Measurements from ENCODE around the gene LAMB2. TPM values are rescaled to one million over a fixed set of nuclear protein-coding genes. Genes with fewer than 3 reads are reported as not detected.

Gene LAMB2
- total RNA-seq, 1 donor from 2014 or later: 753 TPM

DNA sequence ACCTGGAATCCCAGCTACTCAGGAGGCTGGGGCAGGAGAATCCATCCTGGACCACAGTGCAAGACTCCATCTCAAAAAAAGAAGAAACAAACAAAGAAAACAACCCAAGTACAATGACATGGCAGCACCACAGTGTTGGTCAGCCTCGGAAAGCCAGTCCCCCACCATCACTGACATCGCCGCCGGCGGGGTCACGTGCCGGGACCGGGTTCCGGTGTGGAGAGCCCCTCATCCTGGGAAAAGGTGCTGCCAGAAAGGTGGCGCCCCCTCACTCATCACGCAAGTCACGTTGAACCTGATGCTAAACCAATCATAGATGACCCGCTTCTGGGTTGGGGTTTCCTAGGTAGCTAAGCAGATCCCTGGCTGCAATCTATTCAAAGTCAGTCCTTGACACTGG is 56.7 kb downstream of the LAMB2 start:
- no peak for DNase-seq (ENCODE audit: low spot score)

Other genes with a start within 250 kb of the LAMB2 start
- gene SLC25A20, start 234.2 kb downstream of the LAMB2 start, total RNA-seq (ENCODE audit: insufficient read depth, low replicate concordance): 7.2 TPM
- 115 TPM for gene ARIH2, start 214.2 kb downstream of the LAMB2 start, total RNA-seq (ENCODE audit: insufficient read depth, low replicate concordance)
- gene P4HTM, start 142.8 kb downstream of the LAMB2 start, total RNA-seq (ENCODE audit: insufficient read depth, low replicate concordance): 53.0 TPM
- gene WDR6, start 125.7 kb downstream of the LAMB2 start, total RNA-seq (ENCODE audit: insufficient read depth, low replicate concordance): 31.3 TPM
- 15.2 TPM for gene DALRD3, start 114.5 kb downstream of the LAMB2 start, total RNA-seq (ENCODE audit: insufficient read depth, low replicate concordance)
- 28.2 TPM for gene NDUFAF3, start 110.9 kb downstream of the LAMB2 start, total RNA-seq (ENCODE audit: insufficient read depth, low replicate concordance)
- gene IMPDH2, start 103.7 kb downstream of the LAMB2 start, total RNA-seq (ENCODE audit: insufficient read depth, low replicate concordance): 181 TPM
- 49.4 TPM for gene QRICH1, start 39.0 kb downstream of the LAMB2 start, total RNA-seq (ENCODE audit: insufficient read depth, low replicate concordance)
- 283 TPM for gene QARS1, start 28.3 kb downstream of the LAMB2 start, total RNA-seq (ENCODE audit: insufficient read depth, low replicate concordance)
- 48.9 TPM for gene USP19, start 12.2 kb downstream of the LAMB2 start, total RNA-seq (ENCODE audit: insufficient read depth, low replicate concordance)
- gene CCDC71, start 33.3 kb upstream of the LAMB2 start, total RNA-seq (ENCODE audit: insufficient read depth, low replicate concordance): 7.0 TPM
- 30.8 TPM for gene KLHDC8B, start 38.5 kb upstream of the LAMB2 start, total RNA-seq (ENCODE audit: insufficient read depth, low replicate concordance)
- 0.72 TPM for gene C3orf62, start 144.2 kb upstream of the LAMB2 start, total RNA-seq (ENCODE audit: insufficient read depth, low replicate concordance)
- 14.4 TPM for gene USP4, start 207.0 kb upstream of the LAMB2 start, total RNA-seq (ENCODE audit: insufficient read depth, low replicate concordance)
- 94.6 TPM for gene GPX1, start 225.3 kb upstream of the LAMB2 start, total RNA-seq (ENCODE audit: insufficient read depth, low replicate concordance)

Measured in umbilical cord (tissue), 2 donors.